Stimulated activated CD4-positive, alpha-beta T cell treated with anti-CD3 and anti-CD28 coated beads, Interleukin-2, amount 100 ng/mL, for 24 hours (primary cell): Measurements from ENCODE around the gene UBE2L5.
A peak's percentile ranks its signal among the peaks of the same experiment; 100 is the strongest.

Experiments
- DNase-seq, 2 donors: peaks; one replicate each; pipeline ENCODE4 v3.0.0-alpha.2; 2020

UBE2L5 gene

GRCh38 chr13:30406779-30407416 lies 15.4 kb upstream of the UBE2L5 start:
- no peak for DNase-seq

- peak; percentile 95 to 96 for DNase-seq
Measured at GRCh38 chr13:30408319-30409101, 13.8 kb upstream of the UBE2L5 start.

- no peak for DNase-seq
Measured at GRCh38 chr13:30409886-30410704, 12.2 kb upstream of the UBE2L5 start.

- no peak for DNase-seq
Measured at GRCh38 chr13:30410705-30411125, 11.6 kb upstream of the UBE2L5 start.

GRCh38 chr13:30412346-30412745 lies 9.9 kb upstream of the UBE2L5 start:
- no peak for DNase-seq

GRCh38 chr13:30413842-30414241 lies 8.5 kb upstream of the UBE2L5 start:
- DNase-seq = no peak

- DNase-seq = no peak
Measured at GRCh38 chr13:30415430-30416030, 6.8 kb upstream of the UBE2L5 start.

- DNase-seq = no peak
Measured at GRCh38 chr13:30416471-30416870, 5.8 kb upstream of the UBE2L5 start.

- no peak for DNase-seq
Measured at GRCh38 chr13:30418075-30418716, 4.1 kb upstream of the UBE2L5 start.

- DNase-seq = no peak
Measured at GRCh38 chr13:30418717-30419459, 3.4 kb upstream of the UBE2L5 start.

GRCh38 chr13:30421093-30422053 lies 920 bp upstream of the UBE2L5 start:
- DNase-seq = peak; percentile 32 to 53

GRCh38 chr13:30423891-30424290 lies 1.6 kb downstream of the UBE2L5 start:
- no peak for DNase-seq

- DNase-seq = no peak
Measured at GRCh38 chr13:30429235-30429634, 6.9 kb downstream of the UBE2L5 start.

GRCh38 chr13:30429721-30430694 lies 7.7 kb downstream of the UBE2L5 start:
- DNase-seq = peak in 1 of 2 donors; percentile 52

GRCh38 chr13:30431269-30431940 lies 9.1 kb downstream of the UBE2L5 start:
- DNase-seq = no peak

- no peak for DNase-seq
Measured at GRCh38 chr13:30435911-30436451, 13.7 kb downstream of the UBE2L5 start.

GRCh38 chr13:30437177-30437576 lies 14.9 kb downstream of the UBE2L5 start:
- DNase-seq = no peak

GRCh38 chr13:30438286-30438685 lies 16.0 kb downstream of the UBE2L5 start:
- DNase-seq = no peak
